HFFc6 (cell line): ENCODE results near the gene DOCK3. TPM values are rescaled to one million over a fixed set of nuclear protein-coding genes. Genes with fewer than 3 reads are reported as not detected.
"Not testable (repeated sequence)": the region's sequence is repeated elsewhere in the genome, so short reads cannot be mapped to it uniquely, and the experiment has no call there.

Experiments
- DNase-seq: peaks from one replicate; pipeline ENCODE4 v3.0.0-alpha.2; 2018
- H3K27ac Mint-ChIP-seq: 2 replicates; pipeline ENCODE4 v1.8.0; 2020; ENCODE audit warnings: mild to moderate bottlenecking, mixed read lengths
- H3K27me3 Mint-ChIP-seq: 2 replicates; pipeline ENCODE4 v1.8.0; 2021; ENCODE audit warnings: mild to moderate bottlenecking, moderate library complexity, mixed read lengths; ENCODE audit not compliant: insufficient read depth
- H3K36me3 Mint-ChIP-seq: 2 replicates; pipeline ENCODE4 v1.8.0; 2021; ENCODE audit warnings: low read depth, mixed read lengths
- H3K4me1 Mint-ChIP-seq: 2 replicates; pipeline ENCODE4 v1.8.0; 2020; ENCODE audit warnings: low read depth, mixed read lengths
- H3K4me3 Mint-ChIP-seq: 2 replicates; pipeline ENCODE4 v1.8.0; 2020; ENCODE audit warnings: mild to moderate bottlenecking, moderate library complexity, mixed read lengths
- H3K9me3 Mint-ChIP-seq: 2 replicates; pipeline ENCODE4 v1.8.0; 2020; ENCODE audit warnings: mild to moderate bottlenecking, mixed read lengths
- CTCF ChIP-seq: fragments of 200-600 bp; sonication (generic); IDR thresholded peaks from 2 replicates; pipeline ENCODE4 v1.5.0; 2021; ENCODE audit warnings: antibody characterized with exemption, mild to moderate bottlenecking
- total RNA-seq, 6 experiments: library from RNA; stranded (reverse); fragmentation: NEBNext Ultra II Directional; extraction: Animal tissue kit (Norgen Biotek cat#: 25700); gene quantifications; 2 replicates in 1 of 6; 3 replicates in 5 of 6; pipeline ENCODE4 v1.2.3, GENCODE V29; 2021

DOCK3 gene
- total RNA-seq, 6 experiments from 2014 or later, result 0.14 to 0.26 (median 0.22) TPM

GRCh38 chr3:50658831-50659230 lies 15.9 kb upstream of the DOCK3 start:
- Mint-ChIP-seq H3K36me3 (no peaks in the 10 kb centered on the region), H3K27ac (no peak overlapping the region), H3K4me1 (peaks cover 38% of the 10 kb centered on the region), H3K4me3 (no peak overlapping the region), H3K9me3 (no peaks in the 10 kb centered on the region), H3K27me3 (peaks cover 7% of the 10 kb centered on the region)
- DNase-seq, result no peak
- TF ChIP-seq CTCF, result no peak

- Mint-ChIP-seq H3K4me3 (no peak overlapping the region), H3K36me3 (no peaks in the 10 kb centered on the region), H3K27me3 (peaks cover 7% of the 10 kb centered on the region), H3K9me3 (no peaks in the 10 kb centered on the region), H3K4me1 (peaks cover 35% of the 10 kb centered on the region), H3K27ac (no peak overlapping the region)
- no peak for DNase-seq
- TF ChIP-seq CTCF, result 0 out of 2 replicates have a peak, but pooled peaks have one; percentile 10
These were observed 14.3 kb upstream of the DOCK3 start for GRCh38 chr3:50660386-50660785.

- Mint-ChIP-seq H3K27ac (no peak overlapping the region), H3K4me1 (peaks cover 42% of the 10 kb centered on the region), H3K9me3 (no peaks in the 10 kb centered on the region), H3K4me3 (no peak overlapping the region), H3K36me3 (no peaks in the 10 kb centered on the region), H3K27me3 (peaks cover 8% of the 10 kb centered on the region)
- no peak for DNase-seq
- TF ChIP-seq CTCF, result no peak
These were observed 13.3 kb upstream of the DOCK3 start for GRCh38 chr3:50661321-50661837.

GRCh38 chr3:50662408-50662807 lies 12.3 kb upstream of the DOCK3 start:
- no peak for TF ChIP-seq CTCF
- peaks cover 53% of the 10 kb centered on the region for H3K4me1 Mint-ChIP-seq
- DNase-seq, result no peak
- H3K27me3 Mint-ChIP-seq, result peaks cover 8% of the 10 kb centered on the region
- no peaks in the 10 kb centered on the region for H3K9me3 Mint-ChIP-seq
- no peaks in the 10 kb centered on the region for H3K36me3 Mint-ChIP-seq
- no peak overlapping the region for H3K4me3 Mint-ChIP-seq
- H3K27ac Mint-ChIP-seq, result no peak overlapping the region

GRCh38 chr3:50665081-50665840 lies 9.5 kb upstream of the DOCK3 start:
- DNase-seq, result no peak
- peaks cover 44% of the 10 kb centered on the region for H3K4me1 Mint-ChIP-seq
- H3K36me3 Mint-ChIP-seq, result no peaks in the 10 kb centered on the region
- no peak overlapping the region; the same call in 1 of the 2 replicates for H3K27ac Mint-ChIP-seq
- no peak overlapping the region for H3K4me3 Mint-ChIP-seq
- H3K9me3 Mint-ChIP-seq, result no peaks in the 10 kb centered on the region
- H3K27me3 Mint-ChIP-seq, result peaks cover 1% of the 10 kb centered on the region
- no peak for TF ChIP-seq CTCF

- not testable (repeated sequence) for DNase-seq, H3K27me3 Mint-ChIP-seq, H3K4me3 Mint-ChIP-seq, H3K9me3 Mint-ChIP-seq, H3K27ac Mint-ChIP-seq, H3K36me3 Mint-ChIP-seq
- peaks cover 49% of the 10 kb centered on the region for H3K4me1 Mint-ChIP-seq
These were observed 8.9 kb upstream of the DOCK3 start for GRCh38 chr3:50665841-50666115.
